GM19193 (cell line): ENCODE results near the gene GNAS.

Experiments used
- POLR2A ChIP-seq: IDR thresholded peaks from 4 replicates; pipeline ENCODE4 v1.6.1; 2011; ENCODE audit not compliant: insufficient read depth, insufficient read length; ENCODE audit errors: extremely low read depth

GNAS gene

DNA sequence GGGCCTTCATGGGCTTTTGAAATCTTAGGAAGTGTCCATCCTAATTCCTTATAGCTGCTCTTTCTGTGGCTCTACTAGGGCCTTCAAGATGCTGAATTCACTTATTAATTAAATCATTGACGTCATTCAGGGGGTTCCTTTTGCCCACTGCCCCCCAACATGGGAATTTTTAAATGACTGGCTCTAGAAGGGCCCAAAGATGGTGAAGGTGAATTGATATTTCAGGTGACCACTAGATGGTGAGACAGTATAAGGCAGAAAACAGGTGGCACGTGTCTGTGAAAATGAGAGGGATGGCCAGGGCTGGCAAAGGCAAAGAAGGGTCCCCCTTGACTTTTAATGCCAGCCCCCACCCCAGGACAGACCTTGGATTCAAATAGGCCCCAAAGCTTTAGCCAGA lies 11.8 kb downstream of the GNAS start:
- TF ChIP-seq POLR2A: no peak

GRCh38 chr20:58865843-58866242 lies 13.3 kb downstream of the GNAS start:
- TF ChIP-seq POLR2A: no peak

GRCh38 chr20:58867211-58867610 lies 14.7 kb downstream of the GNAS start:
- TF ChIP-seq POLR2A: no peak

DNA sequence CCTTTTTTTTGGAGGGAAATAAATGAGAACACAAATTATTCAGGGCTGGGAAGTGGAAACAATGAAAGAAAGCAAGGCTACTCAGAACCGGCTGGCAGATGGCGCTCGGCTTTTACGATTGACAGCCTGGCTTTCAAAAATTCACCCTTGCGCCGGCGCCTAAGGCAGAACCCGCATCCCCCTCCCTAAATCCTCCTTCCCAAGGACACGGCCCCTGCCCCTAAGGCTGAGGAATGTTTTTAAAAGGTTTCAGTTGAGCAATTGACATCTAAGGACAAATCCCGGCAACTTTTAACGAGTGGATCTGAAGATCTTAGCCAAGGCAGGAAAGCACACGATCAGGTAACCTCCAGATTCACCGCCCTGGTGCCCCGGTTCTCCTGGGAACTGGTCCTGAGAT lies 16.3 kb downstream of the GNAS start:
- no peak for TF ChIP-seq POLR2A

DNA sequence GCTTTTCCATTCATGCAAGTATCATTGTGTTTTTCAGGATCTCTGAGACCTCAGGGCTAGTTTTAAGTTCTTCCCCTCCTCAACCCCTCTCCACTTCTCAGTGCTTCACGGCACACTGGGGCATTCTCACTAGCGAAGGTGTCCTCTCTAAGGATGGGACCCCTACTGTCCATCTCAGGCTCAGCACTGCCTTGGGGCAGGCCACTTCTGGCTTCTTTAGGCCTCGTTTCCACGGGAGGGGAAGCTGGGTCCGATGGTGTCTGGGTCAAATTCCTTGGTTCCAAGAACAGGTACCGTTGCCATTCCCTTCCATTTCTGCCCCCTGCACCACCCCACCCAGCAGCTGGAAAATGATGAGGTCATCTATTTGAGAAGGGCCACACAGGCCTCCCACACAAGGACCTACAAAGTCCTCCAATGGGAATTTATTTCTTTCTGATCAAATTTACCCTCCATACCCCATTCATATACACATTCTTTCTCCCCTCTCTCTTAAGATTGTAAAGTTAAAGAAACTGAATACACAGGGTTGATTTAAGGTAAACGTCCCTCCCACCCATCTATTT lies 17.2 kb downstream of the GNAS start:
- TF ChIP-seq POLR2A: no peak

GRCh38 chr20:58870293-58871014 lies 17.9 kb downstream of the GNAS start:
- no peak for TF ChIP-seq POLR2A

- TF ChIP-seq POLR2A: no peak
Measured at GRCh38 chr20:58871533-58872102, 19.1 kb downstream of the GNAS start.

DNA sequence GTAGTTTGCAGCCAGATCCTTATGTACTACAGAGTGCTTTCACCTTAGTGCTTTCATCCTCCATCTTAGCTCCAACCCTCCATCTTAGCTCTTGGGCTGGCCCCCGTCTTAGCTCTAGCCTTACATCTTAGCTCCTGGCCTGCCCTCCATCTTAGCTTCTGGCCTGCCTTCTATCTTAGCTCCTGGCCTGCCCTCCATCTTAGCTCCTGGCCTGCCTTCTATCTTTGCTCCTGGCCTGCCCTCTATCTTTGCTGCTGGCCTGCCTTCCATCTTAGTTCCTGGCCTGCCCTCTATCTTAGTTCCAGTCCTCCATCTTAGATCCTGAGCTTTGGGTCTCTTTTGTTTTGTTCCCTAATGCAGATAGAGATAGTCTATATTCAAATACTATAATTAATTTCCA lies 22.0 kb downstream of the GNAS start:
- TF ChIP-seq POLR2A: no peak

DNA sequence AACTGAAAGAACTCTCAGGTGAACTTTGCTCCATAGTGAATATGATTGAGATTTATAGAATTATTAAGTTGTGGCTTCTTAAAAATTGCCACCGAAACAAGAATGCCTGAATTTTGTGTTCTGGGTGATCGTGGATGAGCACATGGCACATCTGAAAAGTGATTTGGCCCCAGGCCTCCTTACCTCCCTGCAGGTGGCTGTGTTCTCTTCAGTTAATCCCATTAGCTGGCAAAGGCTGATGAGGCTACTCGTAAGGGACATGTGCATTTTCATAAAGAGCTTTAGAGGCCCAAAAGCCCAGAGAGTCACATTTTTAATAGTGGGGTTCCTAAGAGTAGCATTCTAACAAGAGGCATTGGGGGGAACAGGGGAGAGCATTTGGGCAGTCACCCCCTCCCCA lies 22.6 kb downstream of the GNAS start:
- TF ChIP-seq POLR2A: no peak

GRCh38 chr20:58875541-58876134 lies 23.1 kb downstream of the GNAS start:
- no peak for TF ChIP-seq POLR2A

DNA sequence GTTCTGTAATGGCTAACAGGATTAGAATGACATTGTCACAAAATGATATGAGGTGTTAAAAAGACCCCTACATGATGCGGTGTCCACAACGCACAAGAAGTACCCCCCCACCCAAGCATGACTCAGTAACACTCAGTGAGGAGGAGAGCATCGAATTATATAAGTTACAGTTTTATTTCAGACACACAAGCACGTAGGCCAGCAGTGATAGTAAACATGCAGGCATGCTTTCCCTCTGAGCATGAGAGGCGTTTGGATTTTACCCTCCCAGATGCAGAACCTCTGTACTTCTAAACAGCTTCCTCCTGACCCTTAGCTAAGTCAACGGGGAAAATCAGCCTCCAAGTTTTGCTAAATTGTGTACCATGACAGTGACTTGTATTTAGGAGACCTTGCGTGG lies 23.9 kb downstream of the GNAS start:
- TF ChIP-seq POLR2A: no peak

- TF ChIP-seq POLR2A: no peak
Measured at GRCh38 chr20:58877050-58877975, 24.8 kb downstream of the GNAS start.

GRCh38 chr20:58877976-58878360 lies 25.5 kb downstream of the GNAS start:
- TF ChIP-seq POLR2A: no peak

GRCh38 chr20:58878399-58878798 lies 25.9 kb downstream of the GNAS start:
- TF ChIP-seq POLR2A: no peak

- TF ChIP-seq POLR2A: no peak
Measured at GRCh38 chr20:58880441-58880840, 27.9 kb downstream of the GNAS start.
